ENCODE measurements around the gene SORCS2. TPM values are rescaled to one million over a fixed set of nuclear protein-coding genes. Genes with fewer than 3 reads are reported as not detected.

The SORCS2 gene
- total RNA-seq, 1 donor from 2014 or later: 3.1 TPM

DNA sequence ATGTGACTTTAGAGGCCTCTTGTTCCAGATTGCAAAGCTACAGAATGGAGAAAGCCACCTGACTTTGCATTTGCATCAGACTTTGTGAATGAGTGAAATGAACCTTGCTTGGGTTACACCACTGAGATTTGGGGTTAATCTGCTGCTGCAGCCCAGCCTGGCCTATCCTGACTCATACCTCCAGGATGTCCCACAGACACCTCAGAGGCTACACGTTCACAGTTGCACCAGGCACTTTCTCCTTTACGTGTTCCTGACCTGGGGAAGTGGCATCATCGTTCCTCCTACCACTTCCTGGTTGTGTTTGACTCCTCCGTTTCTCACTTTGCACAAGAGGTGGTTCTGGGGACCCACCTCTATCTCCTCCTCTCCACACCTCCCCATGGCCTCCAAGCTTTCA is 9.2 kb upstream of the SORCS2 start:
- Histone ChIP-seq H3K9ac (ENCODE audit: low read depth in 1 of 3, low read length in 3 of 3) (no peak overlapping the region), H3K27ac (ENCODE audit: low read depth, low read length) (no peak overlapping the region), H3K4me3 (ENCODE audit: low read length in 3 of 3) (no peak overlapping the region), H3K36me3 (ENCODE audit: control insufficient read depth in 3 of 3, insufficient read depth in 3 of 3, low read length in 3 of 3) (no peaks in the 10 kb centered on the region), H3K4me1 (ENCODE audit: control insufficient read depth in 3 of 3, insufficient read depth in 3 of 3, low read length in 3 of 3) (no peaks in the 10 kb centered on the region), H3K9me3 (ENCODE audit: control insufficient read depth in 3 of 3, low read length in 3 of 3) (peaks cover 0 to 4% (median 0%) of the 10 kb centered on the region in 3 donors), H3K27me3 (ENCODE audit: control insufficient read depth in 3 of 3, insufficient read depth in 3 of 3, low read length in 3 of 3) (peaks cover 3 to 16% (median 4%) of the 10 kb centered on the region in 3 donors)

DNA sequence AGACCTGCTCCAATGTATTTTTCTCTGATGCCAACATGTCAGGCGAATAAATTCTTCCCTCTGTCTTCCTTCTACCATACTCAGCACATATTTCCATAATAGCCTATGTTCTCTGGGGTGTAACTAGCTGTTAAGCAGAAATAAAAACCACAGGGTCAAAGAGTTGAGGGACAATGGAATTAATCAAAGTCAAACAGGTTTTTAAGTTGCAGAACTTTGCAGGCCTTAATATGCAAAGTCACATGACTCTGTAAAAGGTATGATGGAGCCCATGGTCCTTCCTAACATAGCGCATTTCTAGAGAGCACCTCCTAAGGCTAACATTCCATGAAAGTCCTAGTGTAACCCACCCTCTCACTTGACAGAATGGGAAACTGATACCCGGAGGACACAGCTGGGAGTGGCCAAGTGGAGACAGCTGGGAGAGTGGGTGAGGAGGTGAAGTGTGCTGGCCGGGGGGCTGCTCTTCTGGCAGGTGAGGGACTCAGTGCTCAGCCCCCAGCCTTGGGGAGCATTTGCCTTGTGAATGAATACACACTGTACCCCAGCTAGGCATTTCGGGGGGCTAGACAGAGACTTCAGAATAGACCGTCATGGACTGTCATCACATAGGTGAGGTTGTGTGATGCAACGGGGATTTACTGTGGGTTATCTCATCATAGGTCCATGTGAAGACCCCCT is 8.4 kb upstream of the SORCS2 start:
- H3K9me3 ChIP-seq (ENCODE audit: control insufficient read depth in 3 of 3, low read length in 3 of 3): peaks cover 0 to 4% (median 0%) of the 10 kb centered on the region in 3 donors
- no peak overlapping the region for H3K27ac ChIP-seq (ENCODE audit: low read depth, low read length)
- H3K9ac ChIP-seq (ENCODE audit: low read depth in 1 of 3, low read length in 3 of 3): no peak overlapping the region
- H3K4me3 ChIP-seq (ENCODE audit: low read length in 3 of 3): no peak overlapping the region
- no peaks in the 10 kb centered on the region for H3K36me3 ChIP-seq (ENCODE audit: control insufficient read depth in 3 of 3, insufficient read depth in 3 of 3, low read length in 3 of 3)
- H3K4me1 ChIP-seq (ENCODE audit: control insufficient read depth in 3 of 3, insufficient read depth in 3 of 3, low read length in 3 of 3): no peaks in the 10 kb centered on the region
- H3K27me3 ChIP-seq (ENCODE audit: control insufficient read depth in 3 of 3, insufficient read depth in 3 of 3, low read length in 3 of 3): peaks cover 7 to 23% (median 11%) of the 10 kb centered on the region in 3 donors

GRCh38 chr4:7185487-7186030 is 6.8 kb upstream of the SORCS2 start:
- Histone ChIP-seq H3K9ac (ENCODE audit: low read depth in 1 of 3, low read length in 3 of 3) (no peak overlapping the region), H3K27me3 (ENCODE audit: control insufficient read depth in 3 of 3, insufficient read depth in 3 of 3, low read length in 3 of 3) (peaks cover 12 to 36% (median 23%) of the 10 kb centered on the region in 3 donors), H3K4me3 (ENCODE audit: low read length in 3 of 3) (no peak overlapping the region), H3K9me3 (ENCODE audit: control insufficient read depth in 3 of 3, low read length in 3 of 3) (no peaks in the 10 kb centered on the region), H3K4me1 (ENCODE audit: control insufficient read depth in 3 of 3, insufficient read depth in 3 of 3, low read length in 3 of 3) (no peaks in the 10 kb centered on the region), H3K27ac (ENCODE audit: low read depth, low read length) (no peak overlapping the region), H3K36me3 (ENCODE audit: control insufficient read depth in 3 of 3, insufficient read depth in 3 of 3, low read length in 3 of 3) (no peaks in the 10 kb centered on the region)

- H3K4me3 ChIP-seq (ENCODE audit: low read length in 3 of 3): no peak overlapping the region
- no peaks in the 10 kb centered on the region for H3K9me3 ChIP-seq (ENCODE audit: control insufficient read depth in 3 of 3, low read length in 3 of 3)
- H3K36me3 ChIP-seq (ENCODE audit: control insufficient read depth in 3 of 3, insufficient read depth in 3 of 3, low read length in 3 of 3): no peaks in the 10 kb centered on the region
- H3K27me3 ChIP-seq (ENCODE audit: control insufficient read depth in 3 of 3, insufficient read depth in 3 of 3, low read length in 3 of 3): peaks cover 14 to 38% (median 24%) of the 10 kb centered on the region in 3 donors
- no peak overlapping the region for H3K9ac ChIP-seq (ENCODE audit: low read depth in 1 of 3, low read length in 3 of 3)
- no peak overlapping the region for H3K27ac ChIP-seq (ENCODE audit: low read depth, low read length)
- no peaks in the 10 kb centered on the region for H3K4me1 ChIP-seq (ENCODE audit: control insufficient read depth in 3 of 3, insufficient read depth in 3 of 3, low read length in 3 of 3)
Measured at GRCh38 chr4:7186031-7186430, 6.3 kb upstream of the SORCS2 start.

DNA sequence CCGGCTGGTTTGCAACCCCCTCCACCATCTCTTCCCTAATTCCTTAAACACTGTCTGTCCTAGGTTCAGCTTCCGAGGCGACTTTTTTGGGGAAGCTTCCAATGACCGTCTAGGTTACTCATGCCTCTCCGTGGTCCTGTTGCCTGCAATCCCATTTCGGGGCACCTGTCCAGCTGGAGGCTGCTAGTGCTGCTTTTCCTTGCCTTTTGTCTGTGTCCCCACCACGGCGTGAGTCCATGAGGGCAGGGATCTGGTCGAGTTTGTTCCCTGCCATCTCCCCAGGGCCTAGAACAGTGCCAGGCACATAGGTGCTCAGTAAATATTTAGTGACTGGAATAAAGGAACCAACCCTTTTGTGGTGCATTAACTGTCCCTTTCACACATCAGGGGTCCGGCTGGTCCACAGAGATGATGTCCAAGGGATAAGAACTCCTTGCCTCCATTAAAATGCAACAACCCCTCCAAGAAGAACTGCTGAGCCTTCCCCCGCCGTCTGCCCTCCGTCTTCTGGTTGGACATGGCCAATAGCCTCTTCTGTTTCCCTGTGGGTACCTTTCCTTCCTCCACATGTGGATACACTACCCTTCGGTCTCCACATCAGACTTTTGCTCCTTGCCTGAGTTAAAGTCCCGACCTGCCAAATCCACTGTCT is 5.7 kb upstream of the SORCS2 start:
- no peaks in the 10 kb centered on the region for H3K36me3 ChIP-seq (ENCODE audit: control insufficient read depth in 3 of 3, insufficient read depth in 3 of 3, low read length in 3 of 3)
- H3K27ac ChIP-seq (ENCODE audit: low read depth, low read length): no peak overlapping the region
- H3K4me3 ChIP-seq (ENCODE audit: low read length in 3 of 3): no peak overlapping the region
- no peaks in the 10 kb centered on the region for H3K4me1 ChIP-seq (ENCODE audit: control insufficient read depth in 3 of 3, insufficient read depth in 3 of 3, low read length in 3 of 3)
- H3K9me3 ChIP-seq (ENCODE audit: control insufficient read depth in 3 of 3, low read length in 3 of 3): no peaks in the 10 kb centered on the region
- H3K9ac ChIP-seq (ENCODE audit: low read depth in 1 of 3, low read length in 3 of 3): no peak overlapping the region
- peaks cover 20 to 44% (median 30%) of the 10 kb centered on the region in 3 donors for H3K27me3 ChIP-seq (ENCODE audit: control insufficient read depth in 3 of 3, insufficient read depth in 3 of 3, low read length in 3 of 3)

DNA sequence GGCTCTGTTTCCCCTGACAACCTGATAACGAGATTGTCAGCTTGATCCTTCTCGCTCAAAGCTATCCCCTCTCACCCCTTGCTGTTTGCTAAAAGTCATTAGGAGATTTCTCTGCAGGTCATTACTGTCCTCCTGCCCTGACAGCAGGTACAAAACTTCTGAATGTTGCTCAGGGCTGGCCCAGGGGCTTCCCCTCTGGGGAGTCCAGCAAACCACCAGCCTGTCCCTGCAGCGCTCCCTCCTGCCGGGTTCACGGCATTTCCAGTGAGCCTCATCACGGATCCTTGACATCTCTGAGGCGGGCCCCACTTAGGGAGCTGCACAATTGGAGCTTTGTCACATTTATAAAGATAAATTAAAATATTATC is 5.2 kb upstream of the SORCS2 start:
- Histone ChIP-seq H3K4me3 (ENCODE audit: low read length in 3 of 3) (no peak overlapping the region), H3K27ac (ENCODE audit: low read depth, low read length) (no peak overlapping the region), H3K27me3 (ENCODE audit: control insufficient read depth in 3 of 3, insufficient read depth in 3 of 3, low read length in 3 of 3) (peaks cover 20 to 48% (median 33%) of the 10 kb centered on the region in 3 donors), H3K9me3 (ENCODE audit: control insufficient read depth in 3 of 3, low read length in 3 of 3) (no peaks in the 10 kb centered on the region), H3K4me1 (ENCODE audit: control insufficient read depth in 3 of 3, insufficient read depth in 3 of 3, low read length in 3 of 3) (peaks cover 3 to 5% (median 4%) of the 10 kb centered on the region in 3 donors), H3K36me3 (ENCODE audit: control insufficient read depth in 3 of 3, insufficient read depth in 3 of 3, low read length in 3 of 3) (no peaks in the 10 kb centered on the region), H3K9ac (ENCODE audit: low read depth in 1 of 3, low read length in 3 of 3) (no peak overlapping the region)

- H3K4me1 ChIP-seq (ENCODE audit: control insufficient read depth in 3 of 3, insufficient read depth in 3 of 3, low read length in 3 of 3): peaks cover 4 to 5% (median 5%) of the 10 kb centered on the region in 3 donors
- H3K27me3 ChIP-seq (ENCODE audit: control insufficient read depth in 3 of 3, insufficient read depth in 3 of 3, low read length in 3 of 3): peaks cover 20 to 49% (median 33%) of the 10 kb centered on the region in 3 donors
- H3K36me3 ChIP-seq (ENCODE audit: control insufficient read depth in 3 of 3, insufficient read depth in 3 of 3, low read length in 3 of 3): no peaks in the 10 kb centered on the region
Measured at GRCh38 chr4:7187691-7188090, 4.6 kb upstream of the SORCS2 start.

DNA sequence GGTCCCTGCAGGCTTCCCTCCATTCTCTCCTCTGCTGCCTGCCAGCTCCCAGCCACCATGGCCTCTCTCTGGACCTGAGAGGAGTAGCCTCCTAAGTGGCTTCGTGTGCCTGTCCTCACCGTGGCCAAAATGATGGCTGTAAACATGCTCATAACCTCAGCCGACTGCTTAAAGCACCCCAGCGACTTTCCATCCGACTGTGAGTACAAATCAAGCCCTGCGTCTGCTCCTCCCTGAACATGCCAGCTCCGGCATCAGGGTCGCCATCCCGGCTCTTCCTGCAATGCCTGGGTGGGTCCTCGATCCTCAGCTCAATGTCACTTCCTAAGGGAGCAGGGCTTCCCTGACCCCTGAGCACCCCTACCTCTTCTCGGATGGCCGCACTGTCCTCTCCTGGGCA is 3.3 kb upstream of the SORCS2 start:
- Histone ChIP-seq H3K4me3 (ENCODE audit: low read length in 3 of 3) (no peak overlapping the region), H3K36me3 (ENCODE audit: control insufficient read depth in 3 of 3, insufficient read depth in 3 of 3, low read length in 3 of 3) (no peaks in the 10 kb centered on the region), H3K27me3 (ENCODE audit: control insufficient read depth in 3 of 3, insufficient read depth in 3 of 3, low read length in 3 of 3) (peaks cover 32 to 58% (median 46%) of the 10 kb centered on the region in 3 donors), H3K27ac (ENCODE audit: low read depth, low read length) (no peak overlapping the region), H3K4me1 (ENCODE audit: control insufficient read depth in 3 of 3, insufficient read depth in 3 of 3, low read length in 3 of 3) (peaks cover 15 to 18% (median 16%) of the 10 kb centered on the region in 3 donors), H3K9me3 (ENCODE audit: control insufficient read depth in 3 of 3, low read length in 3 of 3) (no peaks in the 10 kb centered on the region), H3K9ac (ENCODE audit: low read depth in 1 of 3, low read length in 3 of 3) (no peak overlapping the region)

More at GRCh38 chr4:7187691-7188090, 4.6 kb upstream of the SORCS2 start:
- Histone ChIP-seq H3K27ac (ENCODE audit: low read depth, low read length) (no peak overlapping the region), H3K4me3 (ENCODE audit: low read length in 3 of 3) (no peak overlapping the region), H3K9ac (ENCODE audit: low read depth in 1 of 3, low read length in 3 of 3) (no peak overlapping the region), H3K9me3 (ENCODE audit: control insufficient read depth in 3 of 3, low read length in 3 of 3) (no peaks in the 10 kb centered on the region)

- no peak overlapping the region for H3K27ac ChIP-seq (ENCODE audit: low read depth, low read length)
- H3K4me3 ChIP-seq (ENCODE audit: low read length in 3 of 3): no peak overlapping the region
- H3K9ac ChIP-seq (ENCODE audit: low read depth in 1 of 3, low read length in 3 of 3): no peak overlapping the region
- H3K36me3 ChIP-seq (ENCODE audit: control insufficient read depth in 3 of 3, insufficient read depth in 3 of 3, low read length in 3 of 3): no peaks in the 10 kb centered on the region
- peaks cover 38 to 63% (median 52%) of the 10 kb centered on the region in 3 donors for H3K27me3 ChIP-seq (ENCODE audit: control insufficient read depth in 3 of 3, insufficient read depth in 3 of 3, low read length in 3 of 3)
- no peaks in the 10 kb centered on the region for H3K9me3 ChIP-seq (ENCODE audit: control insufficient read depth in 3 of 3, low read length in 3 of 3)
- H3K4me1 ChIP-seq (ENCODE audit: control insufficient read depth in 3 of 3, insufficient read depth in 3 of 3, low read length in 3 of 3): peaks cover 15 to 23% (median 16%) of the 10 kb centered on the region in 3 donors
Measured at GRCh38 chr4:7189475-7190277, 2.7 kb upstream of the SORCS2 start.

Data from skeletal muscle tissue (tissue), 4 donors.